ENCODE results near the gene ANKS3.
"Not testable (repeated sequence)": the region's sequence is repeated elsewhere in the genome, so short reads cannot be mapped to it uniquely, and the experiment has no call there.

The ANKS3 gene

DNA sequence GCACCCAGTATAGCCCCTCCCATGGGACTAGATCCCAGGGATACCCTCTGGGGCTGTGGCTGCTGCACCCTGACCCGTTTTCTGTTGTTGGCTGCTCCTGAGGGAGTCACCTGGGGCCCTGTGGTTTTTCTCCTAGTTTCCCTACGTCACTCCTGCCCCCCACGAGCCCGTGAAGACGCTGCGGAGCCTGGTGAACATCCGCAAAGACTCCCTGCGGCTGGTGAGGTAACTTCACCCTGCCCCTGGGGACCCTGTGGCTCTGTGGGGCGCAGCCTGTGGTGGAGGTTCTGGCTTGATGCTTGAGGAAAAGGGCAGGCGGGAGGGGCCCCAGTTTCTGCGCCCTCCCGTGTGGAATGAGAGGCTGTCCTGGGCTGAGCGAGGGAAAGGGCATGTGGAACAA is 82.2 kb downstream of the ANKS3 start:
- in situ Hi-C loops (cut with MboI; ENCODE audit: low sequenced_read_pairs): no loop called here

DNA sequence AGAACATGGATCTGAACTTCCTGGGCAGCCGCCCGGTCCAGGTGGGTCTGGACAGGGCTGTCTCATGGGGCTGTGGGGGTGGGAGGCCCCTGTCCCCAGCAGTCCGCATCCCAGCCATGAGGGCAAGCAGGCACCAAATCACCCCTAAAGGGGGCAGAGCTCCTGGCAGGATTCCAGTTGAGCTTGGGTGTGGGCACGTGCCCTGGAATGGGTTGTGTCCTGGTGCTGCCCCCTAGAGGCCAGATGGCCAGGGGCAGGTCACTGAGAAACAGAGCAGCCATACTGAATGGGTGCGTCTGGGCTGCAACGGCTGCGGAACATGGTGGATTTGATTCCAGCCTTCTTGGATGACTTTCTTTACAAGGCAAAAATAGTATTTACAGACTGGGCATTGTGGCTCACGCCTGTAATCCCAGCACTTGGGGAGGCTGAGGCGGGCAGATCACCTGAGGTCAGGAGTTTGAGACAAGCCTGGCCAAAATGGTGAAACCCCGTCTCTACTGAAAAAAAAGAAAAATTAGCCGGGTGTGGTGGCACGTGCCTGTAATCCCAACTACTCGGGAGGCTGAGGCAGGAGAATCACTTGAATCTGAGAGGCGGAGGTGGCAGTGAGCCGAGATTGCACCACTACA is 83.5 kb downstream of the ANKS3 start:
- in situ Hi-C loops (cut with MboI; ENCODE audit: low sequenced_read_pairs): not testable (repeated sequence)

DNA sequence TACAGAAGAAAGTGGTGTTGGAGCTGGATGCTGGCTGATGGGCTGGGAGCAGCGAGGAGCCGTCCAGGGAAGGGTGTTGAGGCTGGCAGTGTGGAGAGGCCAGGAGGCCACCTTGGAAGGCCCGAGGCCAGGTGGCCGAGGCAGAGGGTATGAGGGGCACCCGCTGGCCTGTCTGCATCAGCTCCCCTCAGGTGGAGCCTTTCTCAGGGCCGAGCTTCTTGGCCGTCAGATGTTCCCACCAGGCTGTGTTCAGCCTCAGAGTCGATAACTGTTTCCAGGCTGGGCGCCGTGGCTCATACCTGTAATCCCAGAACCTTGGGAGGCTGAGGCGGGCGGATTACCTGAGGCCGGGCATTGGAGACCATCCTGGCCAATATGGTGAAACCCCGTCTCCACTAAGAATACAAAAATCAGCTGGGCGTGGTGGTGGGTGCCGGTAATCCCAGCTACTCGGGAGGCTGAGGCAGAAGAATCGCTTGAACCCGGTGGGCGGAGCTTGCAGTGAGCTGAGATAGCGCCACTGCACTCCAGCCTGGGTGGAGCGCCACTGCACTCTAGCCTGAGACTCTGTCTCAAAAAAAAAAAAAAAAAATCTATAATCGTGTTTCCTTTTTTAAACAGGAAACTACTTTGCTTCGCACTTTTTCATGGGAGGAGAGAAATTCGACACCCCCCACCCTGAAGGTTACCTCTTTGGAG is 84.2 kb downstream of the ANKS3 start:
- in situ Hi-C loops (cut with MboI; ENCODE audit: low sequenced_read_pairs): no loop called here

DNA sequence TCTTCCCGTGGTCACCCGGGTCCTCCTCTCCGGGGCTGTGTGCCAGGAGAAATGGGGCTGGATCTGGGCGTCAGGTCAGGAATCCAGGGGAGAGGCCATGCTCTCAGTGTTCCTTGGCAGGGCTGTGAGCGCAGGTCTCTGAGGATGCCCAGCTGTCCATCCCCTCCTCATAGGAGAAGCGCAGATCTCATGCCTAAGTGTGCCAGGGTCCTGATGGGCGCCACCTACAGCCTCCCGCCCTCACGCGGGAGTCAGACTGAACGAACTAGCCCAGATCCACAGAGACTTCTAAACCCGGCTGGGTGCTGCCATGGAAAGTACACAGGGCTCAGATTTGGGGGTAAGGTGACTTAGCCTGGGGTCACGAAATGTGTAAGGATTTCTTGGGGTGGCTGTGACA is 85.2 kb downstream of the ANKS3 start:
- in situ Hi-C loops (cut with MboI; ENCODE audit: low sequenced_read_pairs): no loop called here

DNA sequence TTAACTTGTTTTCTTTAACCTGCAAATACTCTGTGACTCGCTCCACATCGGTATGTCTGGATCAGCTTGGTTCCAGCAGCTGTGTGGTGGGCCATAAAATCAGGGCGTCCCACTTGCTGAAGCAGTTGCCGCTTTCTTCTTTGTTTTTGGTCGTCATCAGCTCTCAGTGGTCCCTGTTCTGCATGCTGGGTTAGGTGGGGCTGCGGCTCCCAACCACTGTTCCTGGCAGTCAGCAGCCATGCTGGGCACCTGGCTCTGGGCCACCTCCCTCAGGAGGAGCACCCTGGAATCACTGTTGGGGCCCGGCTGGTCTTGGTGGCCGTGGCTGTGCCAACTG is 86.5 kb downstream of the ANKS3 start:
- in situ Hi-C loops (cut with MboI; ENCODE audit: low sequenced_read_pairs): no loop called here

DNA sequence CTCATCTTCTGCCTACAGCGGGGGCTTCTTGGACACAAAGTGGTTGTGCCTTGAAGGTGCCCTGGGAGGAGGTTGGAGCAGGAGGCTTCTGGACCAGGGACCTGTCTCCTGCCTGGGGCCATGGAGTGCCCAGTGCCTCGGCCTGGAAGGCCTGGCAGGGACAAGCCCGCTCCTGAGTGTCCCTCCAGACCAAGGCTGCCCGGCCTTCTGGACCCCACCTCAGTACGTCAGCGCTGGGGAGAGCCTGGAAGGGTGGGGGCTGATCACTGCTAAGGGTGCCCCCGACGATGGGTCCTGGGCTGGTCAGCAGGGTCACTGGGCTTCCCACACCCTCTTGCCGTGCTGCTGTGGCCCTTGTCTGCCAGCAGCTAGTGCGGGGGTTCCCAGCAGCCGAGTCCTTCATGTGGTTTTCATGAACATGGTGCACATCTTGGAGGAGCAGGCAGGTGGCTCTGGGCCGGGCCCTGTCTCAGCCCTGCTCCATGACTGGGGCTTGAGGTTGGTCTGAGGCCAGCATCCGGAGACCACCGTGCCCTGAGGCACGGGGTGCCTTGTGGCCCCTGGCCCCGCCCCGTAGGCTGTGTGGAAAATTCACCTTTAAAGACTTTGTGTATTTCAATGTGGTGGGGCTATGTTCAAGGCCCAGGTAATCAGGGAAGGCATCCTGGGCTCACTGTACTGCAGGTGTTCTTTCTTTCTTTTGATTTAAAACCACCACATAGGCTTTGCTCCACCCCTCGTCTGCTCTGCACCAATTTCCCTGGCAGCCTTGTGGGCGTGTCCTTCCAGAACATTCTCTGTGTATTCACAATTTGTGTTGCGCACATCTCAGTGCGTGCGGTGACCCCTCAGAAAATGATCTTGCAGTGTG is 87.1 kb downstream of the ANKS3 start:
- in situ Hi-C loops (cut with MboI; ENCODE audit: low sequenced_read_pairs): no loop called here

Data from HL-60/S4 treated with retinoic acid at 250 ng/mL for 4 days and 3 days (cell line).